GM23338 (cell line): ENCODE results near the gene ZKSCAN4. TPM values are rescaled to one million over a fixed set of nuclear protein-coding genes. Genes with fewer than 3 reads are reported as not detected.

Experiments
- ATAC-seq: fragments of 200-7000 bp; cut with Tn5 transposase; 3 replicates; pipeline ENCODE4 v1.9.1; 2020
- DNase-seq: peaks from one replicate; pipeline ENCODE4 v3.0.0-alpha.2; 2015; ENCODE audit warnings: low spot score
- H2AFZ ChIP-seq: fragments of 200-600 bp; sonication (generic); 2 replicates; pipeline ENCODE4 v1.8.0; 2016; ENCODE audit warnings: antibody characterized with exemption, mild to moderate bottlenecking, moderate library complexity
- H3F3A ChIP-seq: fragments of 200-600 bp; sonication (generic); replicated peaks from 2 replicates; pipeline ENCODE4 v1.8.0; 2017; ENCODE audit warnings: antibody characterized with exemption, mixed run types, low read depth
- H3K27ac ChIP-seq: fragments of 200-600 bp; sonication (generic); 2 replicates; pipeline ENCODE4 v1.6.1; 2016; ENCODE audit warnings: low read depth
- H3K27me3 ChIP-seq: fragments of 200-600 bp; sonication (generic); 2 replicates; pipeline ENCODE4 v1.8.0; 2016; ENCODE audit warnings: mild to moderate bottlenecking, mixed run types, moderate library complexity; ENCODE audit not compliant: insufficient read depth
- H3K36me3 ChIP-seq: fragments of 200-600 bp; sonication (generic); 2 replicates; pipeline ENCODE4 v1.8.0; 2016; ENCODE audit warnings: mild to moderate bottlenecking; ENCODE audit not compliant: insufficient read depth
- H3K4me1 ChIP-seq: fragments of 200-600 bp; sonication (generic); 2 replicates; pipeline ENCODE4 v1.8.0; 2016; ENCODE audit warnings: mild to moderate bottlenecking, moderate library complexity; ENCODE audit not compliant: insufficient read depth
- H3K4me2 ChIP-seq: fragments of 200-600 bp; sonication (generic); 2 replicates; pipeline ENCODE4 v1.7.1; 2017; ENCODE audit warnings: mixed run types
- H3K4me3 ChIP-seq: fragments of 200-600 bp; sonication (generic); 2 replicates; pipeline ENCODE4 v1.6.1; 2016; ENCODE audit warnings: mixed run types
- H3K79me2 ChIP-seq: fragments of 200-600 bp; sonication (generic); replicated peaks from 2 replicates; pipeline ENCODE4 v1.8.0; 2017; ENCODE audit warnings: mild to moderate bottlenecking; ENCODE audit not compliant: insufficient read depth
- H3K9me2 ChIP-seq: fragments of 200-600 bp; sonication (generic); 2 replicates; pipeline ENCODE4 v1.8.0; 2017; ENCODE audit not compliant: insufficient read depth
- H4K20me1 ChIP-seq: fragments of 200-600 bp; sonication (generic); replicated peaks from 2 replicates; pipeline ENCODE4 v1.8.0; 2017; ENCODE audit warnings: mild to moderate bottlenecking; ENCODE audit not compliant: insufficient read depth
- H3K27ac Mint-ChIP-seq: 2 replicates; pipeline ENCODE4 v1.8.0; 2020; ENCODE audit warnings: inconsistent platforms, mild to moderate bottlenecking, moderate library complexity, mixed read lengths
- H3K27me3 Mint-ChIP-seq: 3 replicates; pipeline ENCODE4 v1.8.0; 2022; ENCODE audit warnings: low read depth, mild to moderate bottlenecking, moderate library complexity, mixed read lengths, inconsistent platforms; ENCODE audit not compliant: insufficient read depth, poor library complexity
- H3K36me3 Mint-ChIP-seq: 3 replicates; pipeline ENCODE4 v1.8.0; 2021; ENCODE audit warnings: low read depth, mild to moderate bottlenecking, inconsistent platforms, moderate library complexity, mixed read lengths
- H3K4me1 Mint-ChIP-seq: 3 replicates; pipeline ENCODE4 v1.8.0; 2020; ENCODE audit warnings: mild to moderate bottlenecking, inconsistent platforms, mixed read lengths
- H3K4me3 Mint-ChIP-seq: 3 replicates; pipeline ENCODE4 v1.8.0; 2021; ENCODE audit warnings: moderate library complexity, mild to moderate bottlenecking, inconsistent platforms, mixed read lengths
- H3K9me3 Mint-ChIP-seq: 3 replicates; pipeline ENCODE4 v1.8.0; 2020; ENCODE audit warnings: moderate library complexity, mild to moderate bottlenecking, inconsistent platforms, mixed read lengths
- CREB1 ChIP-seq: fragments of 250-450 bp; sonication (Bioruptor Pico); IDR thresholded peaks from 2 replicates; pipeline ENCODE4 v1.5.0; 2020; ENCODE audit warnings: low read depth, mild to moderate bottlenecking, moderate library complexity
- ETS1 ChIP-seq: IDR thresholded peaks from 2 replicates; pipeline ENCODE4 v1.6.1; 2016; ENCODE audit warnings: antibody characterized with exemption
- EZH2 ChIP-seq: fragments of 200-600 bp; sonication (generic); IDR thresholded peaks from one replicate; pipeline ENCODE4 v1.8.0; 2017; ENCODE audit warnings: antibody characterized with exemption, mild to moderate bottlenecking, low read depth; ENCODE audit not compliant: unreplicated experiment
- EZH2phosphoT487 ChIP-seq: fragments of 200-600 bp; sonication (generic); IDR thresholded peaks from one replicate; pipeline ENCODE4 v1.8.1; 2018; ENCODE audit warnings: antibody characterized with exemption; ENCODE audit not compliant: unreplicated experiment
- JUNB ChIP-seq: IDR thresholded peaks from one replicate; pipeline ENCODE4 v1.6.1; 2016; ENCODE audit warnings: antibody characterized with exemption; ENCODE audit not compliant: unreplicated experiment
- NANOG ChIP-seq: IDR thresholded peaks from 2 replicates; pipeline ENCODE4 v1.6.1; 2016; ENCODE audit warnings: antibody characterized with exemption, borderline replicate concordance
- POLR2AphosphoS5 ChIP-seq: IDR thresholded peaks from 2 replicates; pipeline ENCODE4 v1.6.1; 2016; ENCODE audit warnings: antibody characterized with exemption, low read depth
- STAT1 ChIP-seq: IDR thresholded peaks from one replicate; pipeline ENCODE4 v1.6.1; 2016; ENCODE audit warnings: antibody characterized with exemption; ENCODE audit not compliant: unreplicated experiment
- ZNF114 ChIP-seq: fragments of 250-450 bp; sonication (Bioruptor Pico); IDR thresholded peaks from 2 replicates; pipeline ENCODE4 v1.5.0; 2020; ENCODE audit warnings: mild to moderate bottlenecking, moderate library complexity
- ZNF331 ChIP-seq: fragments of 250-450 bp; sonication (Bioruptor Pico); IDR thresholded peaks from 2 replicates; pipeline ENCODE4 v1.5.0; 2020; ENCODE audit warnings: low read depth, mild to moderate bottlenecking, moderate library complexity
- polyA plus RNA-seq: library from polyadenylated mRNA; unstranded; fragments of >200 nt; fragmentation: Nextera tagmentation; extraction: Ambion mirVana; gene quantifications from 2 replicates; pipeline ENCODE4 v1.2.1, GENCODE V29; 2016
- total RNA-seq: library from RNA; depleted of rRNA; stranded (reverse); fragments of >200 nt; shearing (Covaris generic); gene quantifications from 2 replicates; pipeline ENCODE4 v1.2.3, GENCODE V29; 2014
- TF ChIP-seq, protein P1 (sequence below), 2 experiments: fragments of 200-600 bp in 1 of 2; sonication (generic) in 1 of 2; conservative IDR thresholded peaks; 2 replicates each; pipeline versions ENCODE4 v1.5.1 to v1.6.1; 2016 to 2017; ENCODE audit warnings: antibody characterized with exemption in 2 of 2, low read depth in 2 of 2, mild to moderate bottlenecking in 2 of 2, moderate library complexity in 1 of 2
- TF ChIP-seq, protein P2 (sequence below): IDR thresholded peaks from one replicate; pipeline ENCODE4 v1.6.1; 2018; ENCODE audit warnings: antibody characterized with exemption; ENCODE audit not compliant: unreplicated experiment
- TF ChIP-seq, protein P3 (sequence below): fragments of 250-450 bp; sonication (Bioruptor Pico); IDR thresholded peaks from 2 replicates; pipeline ENCODE4 v1.5.0; 2020; ENCODE audit warnings: mild to moderate bottlenecking, moderate library complexity

The ZKSCAN4 gene
- total and polyA plus RNA-seq, 2 experiments from 2014 or later, result 2.8 to 5.9 TPM

GRCh38 chr6:28208111-28208659 lies 43.9 kb downstream of the ZKSCAN4 start:
- peaks cover 3% of the 10 kb centered on the region; the same call in 2 of the 3 replicates for H3K9me3 Mint-ChIP-seq
- Histone ChIP-seq H3K9me2 (no peaks in the 10 kb centered on the region), H3K4me3 (peak overlapping the region; percentile 67), H3K79me2 (no peaks in the 10 kb centered on the region), H3F3A (0 out of 2 replicates have a peak, but pooled peaks cover 4% of the 10 kb centered on the region), H2AFZ (peak overlapping the region; percentile 91), H3K27me3 (peaks cover 93% of the 10 kb centered on the region), H3K36me3 (no peaks in the 10 kb centered on the region), H3K27ac (no peak overlapping the region), H3K4me1 (peaks cover 11% of the 10 kb centered on the region), H3K4me2 (peak overlapping the region; percentile 90), H4K20me1 (peaks cover 5% of the 10 kb centered on the region; the same call in 1 of the 2 replicates)
- H3K4me3 Mint-ChIP-seq, result peak overlapping the region; percentile 85
- no peak overlapping the region for H3K27ac Mint-ChIP-seq
- no peak for TF ChIP-seq CREB1
- no peak for TF ChIP-seq EZH2
- TF ChIP-seq ZNF331, result no peak
- no peak for TF ChIP-seq ETS1
- TF ChIP-seq, protein P1, sequence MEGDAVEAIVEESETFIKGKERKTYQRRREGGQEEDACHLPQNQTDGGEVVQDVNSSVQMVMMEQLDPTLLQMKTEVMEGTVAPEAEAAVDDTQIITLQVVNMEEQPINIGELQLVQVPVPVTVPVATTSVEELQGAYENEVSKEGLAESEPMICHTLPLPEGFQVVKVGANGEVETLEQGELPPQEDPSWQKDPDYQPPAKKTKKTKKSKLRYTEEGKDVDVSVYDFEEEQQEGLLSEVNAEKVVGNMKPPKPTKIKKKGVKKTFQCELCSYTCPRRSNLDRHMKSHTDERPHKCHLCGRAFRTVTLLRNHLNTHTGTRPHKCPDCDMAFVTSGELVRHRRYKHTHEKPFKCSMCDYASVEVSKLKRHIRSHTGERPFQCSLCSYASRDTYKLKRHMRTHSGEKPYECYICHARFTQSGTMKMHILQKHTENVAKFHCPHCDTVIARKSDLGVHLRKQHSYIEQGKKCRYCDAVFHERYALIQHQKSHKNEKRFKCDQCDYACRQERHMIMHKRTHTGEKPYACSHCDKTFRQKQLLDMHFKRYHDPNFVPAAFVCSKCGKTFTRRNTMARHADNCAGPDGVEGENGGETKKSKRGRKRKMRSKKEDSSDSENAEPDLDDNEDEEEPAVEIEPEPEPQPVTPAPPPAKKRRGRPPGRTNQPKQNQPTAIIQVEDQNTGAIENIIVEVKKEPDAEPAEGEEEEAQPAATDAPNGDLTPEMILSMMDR (conservative IDR thresholded peaks at IDR 0.05; ENCODE audit: low read depth in 2 of 2), result no peak
- TF ChIP-seq STAT1, result no peak
- TF ChIP-seq ZNF114 (CRISPR knock-in tag), result no peak
- TF ChIP-seq POLR2AphosphoS5, result no peak
- TF ChIP-seq, protein P2, sequence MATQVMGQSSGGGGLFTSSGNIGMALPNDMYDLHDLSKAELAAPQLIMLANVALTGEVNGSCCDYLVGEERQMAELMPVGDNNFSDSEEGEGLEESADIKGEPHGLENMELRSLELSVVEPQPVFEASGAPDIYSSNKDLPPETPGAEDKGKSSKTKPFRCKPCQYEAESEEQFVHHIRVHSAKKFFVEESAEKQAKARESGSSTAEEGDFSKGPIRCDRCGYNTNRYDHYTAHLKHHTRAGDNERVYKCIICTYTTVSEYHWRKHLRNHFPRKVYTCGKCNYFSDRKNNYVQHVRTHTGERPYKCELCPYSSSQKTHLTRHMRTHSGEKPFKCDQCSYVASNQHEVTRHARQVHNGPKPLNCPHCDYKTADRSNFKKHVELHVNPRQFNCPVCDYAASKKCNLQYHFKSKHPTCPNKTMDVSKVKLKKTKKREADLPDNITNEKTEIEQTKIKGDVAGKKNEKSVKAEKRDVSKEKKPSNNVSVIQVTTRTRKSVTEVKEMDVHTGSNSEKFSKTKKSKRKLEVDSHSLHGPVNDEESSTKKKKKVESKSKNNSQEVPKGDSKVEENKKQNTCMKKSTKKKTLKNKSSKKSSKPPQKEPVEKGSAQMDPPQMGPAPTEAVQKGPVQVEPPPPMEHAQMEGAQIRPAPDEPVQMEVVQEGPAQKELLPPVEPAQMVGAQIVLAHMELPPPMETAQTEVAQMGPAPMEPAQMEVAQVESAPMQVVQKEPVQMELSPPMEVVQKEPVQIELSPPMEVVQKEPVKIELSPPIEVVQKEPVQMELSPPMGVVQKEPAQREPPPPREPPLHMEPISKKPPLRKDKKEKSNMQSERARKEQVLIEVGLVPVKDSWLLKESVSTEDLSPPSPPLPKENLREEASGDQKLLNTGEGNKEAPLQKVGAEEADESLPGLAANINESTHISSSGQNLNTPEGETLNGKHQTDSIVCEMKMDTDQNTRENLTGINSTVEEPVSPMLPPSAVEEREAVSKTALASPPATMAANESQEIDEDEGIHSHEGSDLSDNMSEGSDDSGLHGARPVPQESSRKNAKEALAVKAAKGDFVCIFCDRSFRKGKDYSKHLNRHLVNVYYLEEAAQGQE, result no peak
- no peak for TF ChIP-seq JUNB
- TF ChIP-seq NANOG, result no peak
- TF ChIP-seq, protein P3, sequence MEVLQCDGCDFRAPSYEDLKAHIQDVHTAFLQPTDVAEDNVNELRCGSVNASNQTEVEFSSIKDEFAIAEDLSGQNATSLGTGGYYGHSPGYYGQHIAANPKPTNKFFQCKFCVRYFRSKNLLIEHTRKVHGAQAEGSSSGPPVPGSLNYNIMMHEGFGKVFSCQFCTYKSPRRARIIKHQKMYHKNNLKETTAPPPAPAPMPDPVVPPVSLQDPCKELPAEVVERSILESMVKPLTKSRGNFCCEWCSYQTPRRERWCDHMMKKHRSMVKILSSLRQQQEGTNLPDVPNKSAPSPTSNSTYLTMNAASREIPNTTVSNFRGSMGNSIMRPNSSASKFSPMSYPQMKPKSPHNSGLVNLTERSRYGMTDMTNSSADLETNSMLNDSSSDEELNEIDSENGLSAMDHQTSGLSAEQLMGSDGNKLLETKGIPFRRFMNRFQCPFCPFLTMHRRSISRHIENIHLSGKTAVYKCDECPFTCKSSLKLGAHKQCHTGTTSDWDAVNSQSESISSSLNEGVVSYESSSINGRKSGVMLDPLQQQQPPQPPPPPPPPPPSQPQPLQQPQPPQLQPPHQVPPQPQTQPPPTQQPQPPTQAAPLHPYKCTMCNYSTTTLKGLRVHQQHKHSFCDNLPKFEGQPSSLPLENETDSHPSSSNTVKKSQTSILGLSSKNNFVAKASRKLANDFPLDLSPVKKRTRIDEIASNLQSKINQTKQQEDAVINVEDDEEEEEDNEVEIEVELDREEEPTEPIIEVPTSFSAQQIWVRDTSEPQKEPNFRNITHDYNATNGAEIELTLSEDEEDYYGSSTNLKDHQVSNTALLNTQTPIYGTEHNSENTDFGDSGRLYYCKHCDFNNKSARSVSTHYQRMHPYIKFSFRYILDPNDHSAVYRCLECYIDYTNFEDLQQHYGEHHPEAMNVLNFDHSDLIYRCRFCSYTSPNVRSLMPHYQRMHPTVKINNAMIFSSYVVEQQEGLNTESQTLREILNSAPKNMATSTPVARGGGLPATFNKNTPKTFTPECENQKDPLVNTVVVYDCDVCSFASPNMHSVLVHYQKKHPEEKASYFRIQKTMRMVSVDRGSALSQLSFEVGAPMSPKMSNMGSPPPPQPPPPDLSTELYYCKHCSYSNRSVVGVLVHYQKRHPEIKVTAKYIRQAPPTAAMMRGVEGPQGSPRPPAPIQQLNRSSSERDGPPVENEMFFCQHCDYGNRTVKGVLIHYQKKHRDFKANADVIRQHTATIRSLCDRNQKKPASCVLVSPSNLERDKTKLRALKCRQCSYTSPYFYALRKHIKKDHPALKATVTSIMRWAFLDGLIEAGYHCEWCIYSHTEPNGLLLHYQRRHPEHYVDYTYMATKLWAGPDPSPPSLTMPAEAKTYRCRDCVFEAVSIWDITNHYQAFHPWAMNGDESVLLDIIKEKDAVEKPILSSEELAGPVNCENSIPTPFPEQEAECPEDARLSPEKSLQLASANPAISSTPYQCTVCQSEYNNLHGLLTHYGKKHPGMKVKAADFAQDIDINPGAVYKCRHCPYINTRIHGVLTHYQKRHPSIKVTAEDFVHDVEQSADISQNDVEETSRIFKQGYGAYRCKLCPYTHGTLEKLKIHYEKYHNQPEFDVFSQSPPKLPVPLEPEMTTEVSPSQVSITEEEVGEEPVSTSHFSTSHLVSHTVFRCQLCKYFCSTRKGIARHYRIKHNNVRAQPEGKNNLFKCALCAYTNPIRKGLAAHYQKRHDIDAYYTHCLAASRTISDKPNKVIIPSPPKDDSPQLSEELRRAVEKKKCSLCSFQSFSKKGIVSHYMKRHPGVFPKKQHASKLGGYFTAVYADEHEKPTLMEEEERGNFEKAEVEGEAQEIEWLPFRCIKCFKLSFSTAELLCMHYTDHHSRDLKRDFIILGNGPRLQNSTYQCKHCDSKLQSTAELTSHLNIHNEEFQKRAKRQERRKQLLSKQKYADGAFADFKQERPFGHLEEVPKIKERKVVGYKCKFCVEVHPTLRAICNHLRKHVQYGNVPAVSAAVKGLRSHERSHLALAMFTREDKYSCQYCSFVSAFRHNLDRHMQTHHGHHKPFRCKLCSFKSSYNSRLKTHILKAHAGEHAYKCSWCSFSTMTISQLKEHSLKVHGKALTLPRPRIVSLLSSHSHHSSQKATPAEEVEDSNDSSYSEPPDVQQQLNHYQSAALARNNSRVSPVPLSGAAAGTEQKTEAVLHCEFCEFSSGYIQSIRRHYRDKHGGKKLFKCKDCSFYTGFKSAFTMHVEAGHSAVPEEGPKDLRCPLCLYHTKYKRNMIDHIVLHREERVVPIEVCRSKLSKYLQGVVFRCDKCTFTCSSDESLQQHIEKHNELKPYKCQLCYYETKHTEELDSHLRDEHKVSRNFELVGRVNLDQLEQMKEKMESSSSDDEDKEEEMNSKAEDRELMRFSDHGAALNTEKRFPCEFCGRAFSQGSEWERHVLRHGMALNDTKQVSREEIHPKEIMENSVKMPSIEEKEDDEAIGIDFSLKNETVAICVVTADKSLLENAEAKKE, result no peak
- no peak for TF ChIP-seq EZH2phosphoT487
- H3K36me3 Mint-ChIP-seq, result no peaks in the 10 kb centered on the region
- peak; percentile 66 for DNase-seq
- H3K4me1 Mint-ChIP-seq, result peaks cover 12% of the 10 kb centered on the region
- peak; percentile 58 for ATAC-seq
- H3K27me3 Mint-ChIP-seq, result peaks cover 83% of the 10 kb centered on the region
